ENCODE data around the gene SHH.
"Not testable (repeated sequence)": the region's sequence is repeated elsewhere in the genome, so short reads cannot be mapped to it uniquely, and the experiment has no call there.

The SHH gene

GRCh38 chr7:155842496-155843265 lies 30.4 kb upstream of the SHH start:
- DNase-seq, result no peak

- DNase-seq, result no peak
Observed at GRCh38 chr7:155840909-155841308, 28.6 kb upstream of the SHH start.

GRCh38 chr7:155840262-155840885 lies 28.1 kb upstream of the SHH start:
- DNase-seq, result no peak

- no peak for DNase-seq
Observed at GRCh38 chr7:155839461-155839860, 27.2 kb upstream of the SHH start.

- DNase-seq, result not testable (repeated sequence)
Observed at GRCh38 chr7:155838312-155838711, 26.0 kb upstream of the SHH start.

GRCh38 chr7:155837126-155837479 lies 24.8 kb upstream of the SHH start:
- no peak for DNase-seq

GRCh38 chr7:155836216-155837125 lies 24.2 kb upstream of the SHH start:
- no peak for DNase-seq

GRCh38 chr7:155835446-155836215 lies 23.4 kb upstream of the SHH start:
- DNase-seq, result no peak

GRCh38 chr7:155834486-155835048 lies 22.3 kb upstream of the SHH start:
- no peak for DNase-seq

- DNase-seq, result no peak
Observed at GRCh38 chr7:155833651-155834050, 21.4 kb upstream of the SHH start.

GRCh38 chr7:155832581-155832981 lies 20.3 kb upstream of the SHH start:
- no peak for DNase-seq

- no peak for DNase-seq
Observed at GRCh38 chr7:155831807-155832524, 19.7 kb upstream of the SHH start.

GRCh38 chr7:155830961-155831806 lies 18.9 kb upstream of the SHH start:
- no peak for DNase-seq

- DNase-seq, result no peak
Observed at GRCh38 chr7:155829796-155830470, 17.7 kb upstream of the SHH start.

GRCh38 chr7:155825336-155825735 lies 13.1 kb upstream of the SHH start:
- no peak for DNase-seq

- DNase-seq, result no peak
Observed at GRCh38 chr7:155824227-155824886, 12.1 kb upstream of the SHH start.

GRCh38 chr7:155821851-155822250 lies 9.6 kb upstream of the SHH start:
- DNase-seq, result no peak

- no peak for DNase-seq
Observed at GRCh38 chr7:155820788-155821187, 8.5 kb upstream of the SHH start.

- no peak for DNase-seq
Observed at GRCh38 chr7:155820246-155820645, 8.0 kb upstream of the SHH start.

GRCh38 chr7:155819186-155819585 lies 6.9 kb upstream of the SHH start:
- no peak for DNase-seq
